Caco-2 (cell line): ENCODE results near the gene TMUB2. TPM values are rescaled to one million over a fixed set of nuclear protein-coding genes. Genes with fewer than 3 reads are reported as not detected.

ENCODE experiments used
- BruUV-seq: library from RNA; stranded (reverse); fragments of 400-500 nt; replicated peaks from 2 replicates; lab custom pipeline; 2021; lab: Mats Ljungman, UMichigan
- CTCF ChIA-PET: fragments of 300-600 bp; sonication (Branson Sonifier 250); formaldehyde crosslinking; loops from one replicate; lab custom pipeline; 2022; ENCODE audit warnings: antibody characterized with exemption; lab: Charles Lee
- POLR2A ChIA-PET: fragments of 300-600 bp; sonication (Branson Sonifier 250); formaldehyde crosslinking; loops from one replicate; lab custom pipeline; 2022; ENCODE audit warnings: antibody characterized with exemption; lab: Charles Lee
- DNase-seq, 2 experiments: peaks; one replicate each; pipeline versions ENCODE4 v3.0.0 to v3.0.0-alpha.2; 2020 to 2022
- H3K27me3 ChIP-seq: replicated peaks from 2 replicates; pipeline ENCODE4 v1.6.0; 2011; ENCODE audit warnings: low read length; ENCODE audit not compliant: control insufficient read depth, insufficient read depth
- H3K36me3 ChIP-seq: 2 replicates; pipeline ENCODE4 v1.5.1; 2011; ENCODE audit warnings: low read length; ENCODE audit not compliant: control insufficient read depth, insufficient read depth
- H3K4me1 ChIP-seq: fragments of 250-450 bp; sonication (Bioruptor Pico); 2 replicates; pipeline ENCODE4 v1.5.1; 2020; ENCODE audit warnings: mild to moderate bottlenecking
- H3K4me3 ChIP-seq: 2 replicates; pipeline ENCODE4 v1.5.1; 2011; ENCODE audit warnings: low read depth, mild to moderate bottlenecking, control low read depth, low read length
- H3K9me3 ChIP-seq: fragments of 250-450 bp; sonication (Bioruptor Pico); 2 replicates; pipeline ENCODE4 v1.5.1; 2020; ENCODE audit warnings: mild to moderate bottlenecking, moderate library complexity
- H3K27ac Mint-ChIP-seq: one replicate; pipeline ENCODE4 v1.8.0; 2022; ENCODE audit warnings: mixed read lengths; ENCODE audit not compliant: unreplicated experiment
- H3K27me3 Mint-ChIP-seq: one replicate; pipeline ENCODE4 v1.8.0; 2022; ENCODE audit warnings: mixed read lengths; ENCODE audit not compliant: insufficient read depth, unreplicated experiment
- H3K36me3 Mint-ChIP-seq: one replicate; pipeline ENCODE4 v1.8.0; 2022; ENCODE audit warnings: mild to moderate bottlenecking, mixed read lengths; ENCODE audit not compliant: insufficient read depth, unreplicated experiment
- H3K4me1 Mint-ChIP-seq: one replicate; pipeline ENCODE4 v1.8.0; 2022; ENCODE audit warnings: low read depth, mixed read lengths; ENCODE audit not compliant: unreplicated experiment
- H3K4me3 Mint-ChIP-seq: one replicate; pipeline ENCODE4 v1.8.0; 2022; ENCODE audit warnings: mild to moderate bottlenecking, moderate library complexity, mixed read lengths; ENCODE audit not compliant: unreplicated experiment
- H3K9me3 Mint-ChIP-seq: one replicate; pipeline ENCODE4 v1.8.0; 2022; ENCODE audit warnings: mixed read lengths; ENCODE audit not compliant: unreplicated experiment
- CTCF ChIP-seq, 2 experiments: fragments of 200-600 bp in 1 of 2; IDR thresholded peaks; 1 replicate in 1 of 2; 2 replicates in 1 of 2; pipeline versions ENCODE4 v1.5.1 to v1.8.0; 2011 to 2022; ENCODE audit warnings: antibody characterized with exemption in 1 of 2, control low read depth in 1 of 2, inconsistent platforms in 1 of 2, low read depth in 1 of 2, low read length in 1 of 2, mild to moderate bottlenecking in 1 of 2, moderate library complexity in 1 of 2; ENCODE audit not compliant: insufficient read depth in 1 of 2, severe bottlenecking in 1 of 2, unreplicated experiment in 1 of 2
- intact Hi-C: fragments of 100-400 bp; cut with micrococcal nuclease; formaldehyde crosslinking; loops from one replicate; pipeline ENCODE4 v1.10.0; 2022; ENCODE audit not compliant: unreplicated experiment
- total RNA-seq: library from RNA; stranded (reverse); gene quantifications from 2 replicates; pipeline ENCODE4 v1.2.3, GENCODE V29; 2022

TMUB2 gene
- total RNA-seq, 1 experiment from 2014 or later: 28.4 TPM

GRCh38 chr17:44159519-44160210 lies 27.1 kb upstream of the TMUB2 start:
- no peak for TF ChIP-seq CTCF (IDR thresholded peaks at IDR 0.05; ENCODE audit: insufficient read depth in 1 of 2, low read depth in 1 of 2, low read length in 1 of 2, severe bottlenecking in 1 of 2, unreplicated experiment in 1 of 2)
- H3K36me3 ChIP-seq: peaks cover 3% of the 10 kb centered on the region
- ChIA-PET CTCF (no interaction called here), POLR2A (no interaction called here)
- H3K27me3 ChIP-seq: no peaks in the 10 kb centered on the region
- H3K27ac Mint-ChIP-seq: no peak overlapping the region
- no peaks in the 10 kb centered on the region for H3K9me3 Mint-ChIP-seq
- H3K4me1 Mint-ChIP-seq: no peaks in the 10 kb centered on the region
- no peaks in the 10 kb centered on the region for H3K4me1 ChIP-seq
- no peak overlapping the region for H3K4me3 ChIP-seq
- H3K9me3 ChIP-seq: no peaks in the 10 kb centered on the region
- H3K36me3 Mint-ChIP-seq: peaks cover 36% of the 10 kb centered on the region
- H3K27me3 Mint-ChIP-seq: no peaks in the 10 kb centered on the region
- intact Hi-C loops: no loop called here
- no TSS peak for BruUV-seq
- no peak for DNase-seq
- H3K4me3 Mint-ChIP-seq: no peak overlapping the region

GRCh38 chr17:44164476-44164875 lies 22.3 kb upstream of the TMUB2 start:
- Histone ChIP-seq H3K4me1 (peaks cover 6% of the 10 kb centered on the region; the same call in 1 of the 2 replicates), H3K27me3 (no peaks in the 10 kb centered on the region), H3K9me3 (no peaks in the 10 kb centered on the region), H3K4me3 (no peak overlapping the region), H3K36me3 (no peaks in the 10 kb centered on the region)
- CTCF ChIA-PET: no interaction called here
- Mint-ChIP-seq H3K36me3 (peaks cover 16% of the 10 kb centered on the region), H3K4me1 (peaks cover 12% of the 10 kb centered on the region), H3K4me3 (no peak overlapping the region), H3K27ac (no peak overlapping the region), H3K27me3 (no peaks in the 10 kb centered on the region), H3K9me3 (no peaks in the 10 kb centered on the region)
- POLR2A ChIA-PET: no interaction called here
- BruUV-seq: no TSS peak
- no peak for DNase-seq
- intact Hi-C loops: no loop called here
- TF ChIP-seq CTCF (IDR thresholded peaks at IDR 0.05; ENCODE audit: insufficient read depth in 1 of 2, low read depth in 1 of 2, low read length in 1 of 2, severe bottlenecking in 1 of 2, unreplicated experiment in 1 of 2): no peak

GRCh38 chr17:44167181-44167861 lies 19.5 kb upstream of the TMUB2 start:
- intact Hi-C loops: no loop called here
- POLR2A ChIA-PET: interaction anchor here (0.6 kb wide), 1 partner anchor 1488 kb away, joined by 3 read pairs; no protein-coding TSS in a partner anchor
- DNase-seq: no peak
- Mint-ChIP-seq H3K4me1 (peaks cover 12% of the 10 kb centered on the region), H3K27ac (no peak overlapping the region), H3K9me3 (no peaks in the 10 kb centered on the region), H3K4me3 (no peak overlapping the region), H3K36me3 (peaks cover 19% of the 10 kb centered on the region), H3K27me3 (no peaks in the 10 kb centered on the region)
- Histone ChIP-seq H3K36me3 (no peaks in the 10 kb centered on the region), H3K4me3 (no peak overlapping the region), H3K9me3 (no peaks in the 10 kb centered on the region), H3K4me1 (peaks cover 18% of the 10 kb centered on the region), H3K27me3 (no peaks in the 10 kb centered on the region)
- no peak for TF ChIP-seq CTCF (IDR thresholded peaks at IDR 0.05; ENCODE audit: insufficient read depth in 1 of 2, low read depth in 1 of 2, low read length in 1 of 2, severe bottlenecking in 1 of 2, unreplicated experiment in 1 of 2)
- CTCF ChIA-PET: interaction anchor here (0.7 to 2.0 kb wide), 8 partner anchors 9 to 223 kb away, joined by 3 to 25 read pairs (median 7); partner anchors contain the start of genes HROB and TMUB2
- no TSS peak for BruUV-seq
